ENCODE results near the gene NEK2. TPM values are rescaled to one million over a fixed set of nuclear protein-coding genes. Genes with fewer than 3 reads are reported as not detected.
"Not testable (repeated sequence)": the region's sequence is repeated elsewhere in the genome, so short reads cannot be mapped to it uniquely, and the experiment has no call there.

Gene NEK2
- total RNA-seq, 2 experiments from 2014 or later = 17.2 to 19.2 TPM

DNA sequence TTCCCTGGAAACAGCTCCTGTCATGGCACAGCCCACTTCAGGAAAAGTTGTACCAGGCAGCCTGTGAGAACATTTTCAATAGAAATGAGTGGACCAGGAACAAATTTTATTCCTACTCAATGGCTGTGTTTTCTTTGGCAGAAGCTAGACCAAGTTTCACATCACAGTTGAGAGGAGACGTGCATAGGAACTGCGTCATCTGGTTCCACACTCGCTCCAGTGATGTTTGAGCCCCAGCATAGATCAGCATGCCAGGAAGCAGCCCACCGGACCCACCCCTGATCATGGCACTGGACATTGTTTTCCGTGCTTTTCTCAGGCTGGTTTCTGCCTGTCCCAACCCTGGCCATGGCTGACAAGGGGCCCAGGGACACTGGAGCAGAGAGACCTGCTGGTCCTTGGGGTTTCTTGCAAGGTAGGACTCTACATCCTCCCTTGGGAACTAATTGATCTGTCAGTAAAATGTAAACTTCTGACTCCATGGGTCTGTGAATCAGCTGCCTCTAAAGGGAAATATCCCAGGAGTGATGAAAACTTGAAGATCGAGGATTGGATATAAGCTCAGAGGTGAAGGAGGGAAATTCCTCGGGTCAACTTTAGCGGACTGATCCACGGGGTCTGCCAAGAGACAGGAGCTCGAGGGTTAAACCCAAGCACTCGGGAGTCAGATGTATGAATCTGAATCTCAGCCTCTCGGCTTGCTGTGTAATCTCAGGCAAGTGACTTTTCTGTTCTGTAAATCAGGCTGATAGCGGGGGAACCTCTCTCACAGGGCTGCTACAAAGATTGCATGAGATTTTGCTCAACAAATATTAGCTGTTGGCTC is 35.7 kb downstream of the NEK2 start:
- POLR2A ChIA-PET = no interaction called here
- CTCF ChIA-PET = interaction anchor here (1.3 kb wide), 1 partner anchor 9 kb away, joined by 3 read pairs; no protein-coding TSS in a partner anchor

DNA sequence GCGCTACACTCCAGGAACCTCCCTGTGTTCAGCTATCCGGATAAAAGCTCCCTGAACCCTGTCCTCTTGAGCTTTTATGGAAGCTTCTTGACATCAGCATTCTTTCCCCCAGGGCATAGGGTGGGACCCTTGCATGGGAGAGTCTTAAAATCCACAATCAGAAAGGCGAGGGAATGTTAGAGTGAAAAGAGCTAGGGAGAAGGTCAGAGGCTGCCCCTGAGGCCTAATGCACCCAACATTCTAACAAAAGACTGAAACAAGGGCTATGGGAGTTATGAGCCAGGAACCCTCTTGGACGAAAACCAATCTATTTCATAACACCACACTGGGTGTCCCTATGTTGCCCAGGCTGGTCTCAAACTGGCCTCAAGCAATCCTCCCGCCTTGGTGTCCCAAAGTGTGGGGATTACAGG is 36.7 kb downstream of the NEK2 start:
- POLR2A ChIA-PET = no interaction called here

DNA sequence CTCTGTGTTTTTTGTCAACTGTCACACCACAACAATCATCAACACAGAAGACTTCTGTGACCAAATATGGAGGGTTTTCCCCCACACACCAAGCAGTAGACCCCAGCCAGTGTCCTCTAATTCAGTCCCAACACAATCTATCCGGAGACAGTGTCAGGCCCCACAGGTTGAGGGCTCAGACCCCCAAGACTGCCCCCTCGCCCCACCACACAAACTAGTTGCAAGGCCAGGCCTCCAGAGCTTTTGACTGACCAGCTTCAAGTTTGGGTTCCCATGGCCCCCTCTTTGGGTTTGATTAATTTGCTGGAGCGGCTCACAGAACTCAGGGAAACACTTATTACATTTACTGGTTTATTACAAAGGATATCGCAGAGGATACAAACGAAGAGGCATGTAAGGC is 37.2 kb downstream of the NEK2 start:
- ChIA-PET CTCF (interaction anchor here (0.7 kb wide), 1 partner anchor 220 kb away, joined by 4 read pairs; no protein-coding TSS in a partner anchor), POLR2A (no interaction called here)

More for the DNA sequence above, 36.7 kb downstream of the NEK2 start:
- CTCF ChIA-PET = interaction anchor here (1.3 kb wide), 1 partner anchor 10 kb away, joined by 3 read pairs; no protein-coding TSS in a partner anchor

DNA sequence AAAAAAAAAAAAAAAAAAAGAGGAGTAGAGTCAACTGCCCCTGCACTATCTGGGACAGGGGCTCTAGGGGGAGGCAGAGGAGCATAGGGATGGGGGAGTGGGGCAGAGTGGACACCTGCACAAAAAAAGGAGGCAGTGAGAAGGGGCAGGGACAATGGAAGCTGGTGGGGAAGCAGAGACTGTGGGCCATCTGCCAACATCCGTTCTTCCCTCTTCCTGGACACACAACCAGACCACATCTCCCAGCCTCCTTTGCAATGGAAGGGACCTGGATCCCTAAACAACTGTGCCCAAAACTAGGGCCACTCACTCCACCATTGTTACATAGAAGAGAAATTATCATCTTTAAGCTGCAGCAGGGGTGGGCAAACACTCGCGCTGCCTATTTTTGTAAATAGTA is 38.4 kb downstream of the NEK2 start:
- ChIA-PET POLR2A (no interaction called here), CTCF (interaction anchor here (0.7 kb wide), 1 partner anchor 78 kb away, joined by 5 read pairs; no protein-coding TSS in a partner anchor)

DNA sequence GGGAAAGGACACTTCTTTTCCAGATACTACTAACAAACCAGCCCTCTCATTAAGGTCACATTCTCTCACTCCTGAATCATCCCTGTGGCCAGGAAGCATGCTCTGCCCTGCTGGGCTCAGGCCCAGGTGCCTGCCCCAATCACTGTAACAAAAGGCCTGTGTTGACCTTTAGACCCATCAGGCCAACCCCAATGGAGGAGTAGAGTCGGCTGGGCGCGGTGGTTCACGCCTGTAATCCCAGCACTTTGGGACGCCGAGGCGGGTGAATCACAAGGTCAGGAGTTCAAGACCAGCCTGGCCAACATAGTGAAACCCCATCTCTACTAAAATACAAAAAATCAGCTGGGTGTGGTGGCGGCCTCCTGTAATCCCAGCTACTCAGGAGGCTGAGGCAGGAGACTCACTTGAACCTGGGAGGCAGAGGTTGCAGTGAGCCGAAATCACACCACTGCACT is 38.8 kb downstream of the NEK2 start:
- POLR2A ChIA-PET = not testable (repeated sequence)
- CTCF ChIA-PET = interaction anchor here (0.7 kb wide), 1 partner anchor 78 kb away, joined by 5 read pairs; no protein-coding TSS in a partner anchor

DNA sequence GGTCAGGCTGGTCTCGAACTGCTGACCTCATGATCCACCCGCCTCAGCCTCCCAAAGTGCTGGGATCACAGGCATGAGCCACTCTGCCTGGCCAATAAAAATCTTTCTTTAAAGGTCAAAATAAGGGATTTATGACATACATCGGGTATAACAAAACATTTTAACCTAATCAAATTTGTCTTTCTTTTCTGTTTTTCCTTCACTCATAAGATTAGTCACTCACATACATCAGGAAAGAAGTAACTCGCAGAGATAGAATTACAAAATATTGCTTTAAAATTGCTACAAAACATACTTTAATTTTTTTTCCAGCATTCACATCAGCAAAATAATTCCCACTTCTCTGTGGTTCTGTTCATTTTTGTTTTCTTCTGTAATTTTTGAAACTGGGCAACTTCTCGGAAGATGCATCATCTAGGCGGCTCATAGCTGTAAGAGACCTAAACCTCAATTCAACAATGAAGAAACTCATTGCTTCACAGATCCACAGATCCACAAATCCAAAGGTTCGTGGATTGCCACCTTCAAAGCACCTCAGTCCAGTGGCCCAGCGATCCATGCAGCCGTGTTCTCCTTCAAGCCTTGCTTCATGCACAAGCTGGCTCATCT is 39.7 kb downstream of the NEK2 start:
- ChIA-PET POLR2A (no interaction called here), CTCF (no interaction called here)

DNA sequence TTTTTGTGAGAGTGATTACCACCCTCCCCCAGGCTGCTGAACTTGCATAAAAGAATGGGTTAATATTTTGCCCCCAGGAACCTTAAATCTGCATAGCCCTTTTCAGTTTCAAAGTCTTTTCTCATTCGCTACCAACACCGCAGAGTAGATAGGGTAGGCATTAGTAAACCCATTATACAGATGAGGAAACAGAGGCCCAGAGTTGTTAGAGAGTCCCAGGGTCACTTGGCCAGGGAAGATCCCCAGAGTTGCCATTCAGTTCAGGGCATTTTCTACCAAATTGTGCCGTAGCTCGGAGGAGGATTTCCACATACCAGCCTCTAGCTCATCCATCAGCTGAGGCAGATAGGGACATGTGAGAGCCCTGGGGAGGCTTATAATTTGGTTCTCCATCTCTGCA is 40.5 kb downstream of the NEK2 start:
- ChIA-PET POLR2A (no interaction called here), CTCF (no interaction called here)

DNA sequence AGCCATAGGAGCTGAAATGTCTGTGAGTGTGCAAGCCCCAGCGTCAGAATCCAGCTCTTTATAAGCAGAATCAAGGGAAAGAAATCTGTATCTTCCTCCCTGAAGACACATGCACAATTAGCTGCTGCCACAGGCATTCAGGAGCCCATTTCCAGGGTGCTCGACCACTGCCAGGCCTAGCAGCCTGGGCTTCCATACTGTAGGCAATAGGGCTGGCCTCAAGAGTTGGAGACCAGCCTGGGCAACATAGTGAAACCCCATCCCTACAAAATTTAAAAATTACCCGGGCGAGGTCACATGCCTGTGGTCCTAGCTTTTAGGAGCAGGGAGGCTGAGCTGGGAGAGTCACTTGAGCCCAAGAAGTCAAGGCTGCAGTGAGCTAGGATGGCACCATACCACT is 41.0 kb downstream of the NEK2 start:
- ChIA-PET POLR2A (no interaction called here), CTCF (no interaction called here)

DNA sequence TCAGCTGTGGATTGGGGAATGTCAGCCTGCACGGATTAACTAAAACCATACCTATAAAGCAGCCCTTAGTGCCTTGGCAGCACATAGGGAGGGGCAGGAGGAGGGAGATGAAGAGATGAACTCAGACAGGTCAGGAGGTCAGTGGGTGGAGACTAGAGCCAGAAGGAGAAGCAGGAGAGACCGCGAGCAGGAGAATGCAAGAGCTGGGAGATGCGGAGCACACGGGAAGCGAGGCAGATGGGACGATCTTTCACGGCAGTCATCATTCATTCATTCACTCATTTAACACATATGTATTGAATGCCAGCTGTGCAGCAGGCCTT is 41.9 kb downstream of the NEK2 start:
- CTCF ChIA-PET = no interaction called here
- POLR2A ChIA-PET = no interaction called here

DNA sequence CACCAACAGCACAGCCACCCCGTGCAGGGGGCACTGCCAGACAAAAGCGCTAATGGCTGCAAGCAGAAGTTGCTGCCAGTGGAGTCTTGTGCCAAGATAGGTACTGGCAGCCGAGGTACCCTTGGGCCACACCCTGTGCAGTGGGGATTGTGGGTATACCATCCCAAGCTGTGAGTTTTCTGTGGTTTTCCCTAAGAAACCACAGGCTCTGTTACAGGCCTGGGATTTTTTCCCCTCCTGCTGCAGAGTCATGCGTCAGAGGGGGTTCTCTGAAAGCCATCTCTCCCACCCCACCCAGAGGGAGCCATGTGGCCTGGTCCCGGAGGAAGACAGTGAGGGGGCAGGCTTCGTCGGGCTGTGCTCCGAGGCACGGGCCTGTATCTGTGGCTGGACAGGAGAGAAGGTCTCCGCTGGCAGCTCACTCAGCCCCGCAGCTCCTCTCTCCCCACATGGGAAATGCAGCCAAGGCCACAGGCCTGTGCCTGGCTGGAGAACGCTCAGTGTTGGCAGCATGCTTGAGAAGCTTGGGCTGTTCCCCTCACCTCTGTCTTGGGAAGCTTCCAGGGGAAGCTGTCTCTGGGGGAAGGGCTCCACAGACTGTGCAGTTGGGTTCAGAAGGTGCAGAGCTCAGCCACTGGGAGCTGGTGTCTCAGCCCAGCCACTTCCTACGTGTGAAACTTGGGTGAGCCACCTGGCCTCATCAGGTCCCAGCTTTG is 42.5 kb downstream of the NEK2 start:
- ChIA-PET POLR2A (no interaction called here), CTCF (interaction anchor here (1.5 kb wide), 1 partner anchor 15 kb away, joined by 3 read pairs; no protein-coding TSS in a partner anchor)

DNA sequence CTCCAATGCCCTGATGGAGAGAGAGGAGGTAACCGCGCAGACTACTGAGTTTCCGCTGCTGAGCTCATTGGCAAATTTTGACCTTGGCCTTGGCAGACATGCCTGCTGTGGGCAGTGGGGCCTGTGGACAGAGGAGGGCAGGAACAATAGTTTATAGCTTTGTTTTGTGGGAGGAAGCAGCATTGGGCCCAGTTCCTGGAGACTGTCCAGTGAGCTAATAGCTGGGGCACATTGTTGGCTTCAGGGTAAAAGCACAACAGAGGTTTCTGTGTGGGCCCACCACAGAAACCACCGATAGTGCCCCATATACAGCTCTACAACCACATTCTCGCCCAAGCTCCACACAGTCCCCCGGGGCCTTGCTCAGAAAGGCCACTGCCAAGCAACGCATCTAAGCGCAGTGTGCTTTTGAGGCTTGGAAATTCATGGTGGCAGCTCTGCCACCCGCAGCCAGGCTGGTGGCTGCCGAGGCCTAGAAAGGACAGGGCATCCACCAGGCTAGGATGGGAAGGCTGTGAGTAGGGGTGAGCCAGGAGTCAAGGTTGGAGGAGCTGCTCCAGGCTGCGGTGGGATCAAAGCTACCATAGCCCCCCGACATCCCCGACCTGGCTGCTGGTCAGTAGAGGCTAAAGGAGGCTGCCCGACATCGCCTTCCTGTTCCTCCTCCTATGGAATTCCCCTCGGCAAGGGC is 43.2 kb downstream of the NEK2 start:
- ChIA-PET CTCF (interaction anchor here (1.5 kb wide), 1 partner anchor 16 kb away, joined by 3 read pairs; no protein-coding TSS in a partner anchor), POLR2A (no interaction called here)

DNA sequence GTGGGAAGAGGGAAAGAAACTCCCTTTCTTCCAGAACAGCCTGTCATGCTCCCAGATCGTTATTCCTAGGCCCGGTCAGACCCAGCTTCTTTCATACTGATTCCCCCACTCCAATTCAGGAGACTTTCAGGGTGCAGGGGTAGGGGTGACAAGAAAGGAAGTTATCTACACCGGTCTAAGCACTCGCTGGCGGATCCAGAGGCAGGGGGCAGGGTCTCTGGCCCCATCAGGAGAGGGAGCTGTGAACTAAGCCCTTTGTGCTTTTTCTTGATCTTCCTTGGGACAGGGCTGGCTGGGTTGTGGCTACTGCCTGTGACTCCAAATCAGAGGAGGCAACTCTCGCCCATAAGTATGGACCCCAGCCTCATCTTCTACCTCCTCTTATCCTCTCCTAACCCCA is 44.3 kb downstream of the NEK2 start:
- ChIA-PET POLR2A (no interaction called here), CTCF (no interaction called here)

DNA sequence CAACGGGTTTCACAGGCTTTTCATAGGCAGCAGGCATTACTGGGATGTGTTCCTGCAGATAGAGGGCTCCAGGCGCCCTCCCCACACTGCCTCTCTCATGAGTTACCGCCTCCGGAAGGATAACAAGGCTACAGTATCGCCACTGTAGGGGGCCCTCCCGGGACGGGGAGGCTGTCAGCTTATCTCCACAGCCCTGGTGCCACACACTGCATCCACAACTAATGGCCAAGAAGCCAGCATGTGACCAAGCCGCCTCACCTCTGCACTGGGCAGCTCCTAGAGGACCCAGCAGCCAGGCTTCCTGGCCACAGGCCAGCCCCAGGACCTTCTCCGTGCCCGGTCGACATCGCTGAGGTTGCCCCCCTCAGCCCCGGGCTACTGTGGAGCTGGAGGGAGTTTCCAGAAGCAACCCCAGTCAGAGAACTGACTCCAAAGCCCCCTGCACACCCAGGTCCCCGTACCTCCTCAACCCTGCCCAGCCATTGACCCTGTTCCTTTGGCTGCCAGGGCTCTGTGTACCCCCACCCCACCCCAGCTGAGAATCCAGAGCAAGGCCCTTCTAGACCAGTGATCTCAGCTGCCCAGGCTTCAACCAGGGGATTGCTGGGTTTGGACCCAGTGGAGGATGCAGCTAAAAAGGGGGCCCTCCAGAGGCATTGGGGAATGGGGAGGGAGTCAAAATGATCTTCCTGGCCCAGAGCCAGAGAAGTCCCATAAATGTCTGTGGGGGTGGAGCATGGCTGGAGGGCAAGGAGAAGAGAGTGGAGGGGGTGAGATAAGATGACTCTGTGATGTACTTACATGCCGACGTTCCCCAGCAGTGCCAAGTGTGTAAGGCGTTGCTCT is 45.0 kb downstream of the NEK2 start:
- ChIA-PET CTCF (no interaction called here), POLR2A (no interaction called here)

DNA sequence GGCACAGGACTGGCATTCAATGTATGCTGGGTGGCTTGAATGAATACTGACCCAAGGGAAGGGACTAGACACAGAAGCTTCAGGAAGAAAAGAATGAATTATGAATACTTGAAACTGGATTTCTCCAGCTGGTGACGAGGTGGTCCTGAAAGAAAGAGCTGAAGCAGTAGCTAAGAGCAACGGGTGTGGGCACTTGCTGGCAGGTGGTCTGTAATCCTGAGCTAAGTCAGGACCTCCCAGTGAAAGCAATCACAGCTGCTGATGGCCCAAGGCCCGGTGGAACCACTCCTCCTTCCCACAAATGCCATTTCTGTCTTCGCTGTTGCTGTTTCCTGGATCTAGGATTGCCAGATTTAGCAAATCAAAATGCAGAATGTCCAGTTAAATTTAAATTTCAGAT is 47.0 kb downstream of the NEK2 start:
- POLR2A ChIA-PET = no interaction called here

DNA sequence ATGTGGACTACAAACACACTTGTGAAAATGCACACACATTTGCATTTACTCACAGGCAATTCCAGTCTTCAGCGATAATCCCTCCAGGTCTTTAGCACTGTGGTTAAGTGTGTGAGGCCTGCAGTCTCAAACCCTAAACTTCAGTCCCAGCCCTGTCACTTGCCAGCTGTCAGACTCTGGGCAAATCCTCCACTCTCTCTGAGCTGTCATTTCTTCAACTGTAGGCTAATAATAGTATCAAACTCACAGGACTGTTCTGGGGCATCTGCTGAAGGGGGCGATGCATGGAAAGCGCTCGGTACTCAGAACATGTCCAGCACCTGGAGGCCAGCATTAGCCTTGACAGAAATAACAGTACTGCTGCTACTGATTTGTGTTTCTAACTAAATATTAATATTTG is 48.2 kb downstream of the NEK2 start:
- ChIA-PET CTCF (no interaction called here), POLR2A (no interaction called here)

More for the DNA sequence above, 47.0 kb downstream of the NEK2 start:
- CTCF ChIA-PET = interaction anchor here (0.6 kb wide), 1 partner anchor 40 kb away, joined by 3 read pairs; no protein-coding TSS in a partner anchor

DNA sequence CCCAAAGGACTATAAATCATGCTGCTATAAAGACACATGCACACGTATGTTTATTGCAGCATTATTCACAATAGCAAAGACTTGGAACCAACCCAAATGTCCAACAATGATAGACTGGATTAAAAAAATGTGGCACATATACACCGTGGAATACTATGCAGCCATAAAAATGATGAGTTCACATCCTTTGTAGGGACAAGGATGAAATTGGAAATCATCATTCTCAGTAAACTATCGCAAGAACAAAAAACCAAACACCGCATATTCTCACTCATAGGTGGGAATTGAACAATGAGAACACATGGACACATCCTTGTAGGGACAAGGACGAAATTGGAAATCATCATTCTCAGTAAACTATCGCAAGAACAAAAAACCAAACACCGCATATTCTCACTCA is 49.6 kb downstream of the NEK2 start:
- CTCF ChIA-PET, POLR2A ChIA-PET: not testable (repeated sequence)

DNA sequence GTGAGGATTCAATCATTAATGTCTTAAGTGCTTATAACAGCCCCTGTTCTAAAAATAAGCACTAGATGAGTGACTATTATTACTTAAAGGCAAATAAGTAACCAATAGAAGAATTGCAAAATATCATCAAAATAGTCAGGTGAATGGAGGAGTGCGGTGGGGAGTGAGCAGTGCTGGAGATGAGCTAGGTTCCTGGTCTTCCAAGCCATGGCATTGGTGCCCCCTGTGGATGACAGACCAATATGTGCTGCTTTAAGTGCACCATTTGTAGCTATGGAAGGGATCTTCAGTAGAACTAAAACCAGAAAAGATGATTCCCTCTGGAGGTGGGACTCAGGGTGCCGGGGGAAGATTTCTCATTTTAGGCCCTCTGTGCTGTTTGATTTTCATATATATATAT is 50.4 kb downstream of the NEK2 start:
- POLR2A ChIA-PET = no interaction called here
- CTCF ChIA-PET = interaction anchor here (0.7 kb wide), 1 partner anchor 314 kb away, joined by 4 read pairs; no protein-coding TSS in a partner anchor

DNA sequence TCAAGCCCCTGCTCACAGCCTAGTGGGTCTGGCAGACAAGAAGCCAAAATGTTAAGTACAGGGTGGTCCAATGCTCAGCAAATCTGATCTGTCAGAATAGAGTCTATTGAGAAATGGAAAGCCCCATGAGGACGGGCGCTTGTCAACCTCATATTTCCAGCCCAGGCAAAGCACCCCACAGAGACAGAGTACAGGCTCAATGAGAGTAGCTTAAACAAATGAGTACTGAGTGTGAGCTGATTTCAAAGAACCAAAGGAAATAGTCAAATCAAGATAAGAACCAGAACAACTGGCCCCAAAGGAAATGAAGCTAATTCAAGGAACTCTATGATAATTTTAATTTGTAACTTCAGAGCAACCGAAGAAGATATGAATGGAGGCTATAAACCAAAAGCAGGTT is 51.9 kb downstream of the NEK2 start:
- CTCF ChIA-PET = interaction anchor here (0.6 kb wide), 1 partner anchor 29 kb away, joined by 3 read pairs; no protein-coding TSS in a partner anchor
- POLR2A ChIA-PET = no interaction called here

Data from activated CD8-positive, alpha-beta memory T cell treated with anti-CD3 and anti-CD28 coated beads for 36 hours (primary cell).